GM21367 (cell line): Measurements from ENCODE around the gene PALS1.
"Not testable (repeated sequence)": the region's sequence is repeated elsewhere in the genome, so short reads cannot be mapped to it uniquely, and the experiment has no call there.

Source experiments
- ATAC-seq: cut with Tn5 transposase; IDR thresholded peaks from one replicate; pipeline ENCODE4 v1.9.1; 2021; ENCODE audit not compliant: unreplicated experiment

Gene PALS1

DNA sequence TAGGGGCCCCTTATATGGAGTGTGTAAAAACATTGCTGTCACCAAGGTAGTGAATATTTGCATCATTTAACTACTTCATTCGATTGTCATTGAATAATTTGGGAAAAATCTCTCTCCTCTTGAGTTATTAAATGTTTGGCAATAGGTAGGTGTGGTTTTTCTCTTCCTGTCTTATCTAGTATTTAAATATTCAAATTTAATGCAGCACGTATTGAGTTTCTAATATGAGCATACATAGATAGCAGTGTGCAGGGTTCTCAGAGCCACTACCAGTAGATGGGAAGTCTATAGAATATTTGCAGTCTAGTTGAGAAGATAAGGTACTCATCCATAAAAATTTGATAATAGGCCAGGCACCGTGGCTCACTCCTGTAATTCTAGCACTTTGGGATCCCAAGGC, 16.7 kb downstream of the PALS1 start:
- ATAC-seq: no peak

- ATAC-seq: no peak
These were observed 19.7 kb downstream of the PALS1 start for GRCh38 chr14:67260965-67261364.

DNA sequence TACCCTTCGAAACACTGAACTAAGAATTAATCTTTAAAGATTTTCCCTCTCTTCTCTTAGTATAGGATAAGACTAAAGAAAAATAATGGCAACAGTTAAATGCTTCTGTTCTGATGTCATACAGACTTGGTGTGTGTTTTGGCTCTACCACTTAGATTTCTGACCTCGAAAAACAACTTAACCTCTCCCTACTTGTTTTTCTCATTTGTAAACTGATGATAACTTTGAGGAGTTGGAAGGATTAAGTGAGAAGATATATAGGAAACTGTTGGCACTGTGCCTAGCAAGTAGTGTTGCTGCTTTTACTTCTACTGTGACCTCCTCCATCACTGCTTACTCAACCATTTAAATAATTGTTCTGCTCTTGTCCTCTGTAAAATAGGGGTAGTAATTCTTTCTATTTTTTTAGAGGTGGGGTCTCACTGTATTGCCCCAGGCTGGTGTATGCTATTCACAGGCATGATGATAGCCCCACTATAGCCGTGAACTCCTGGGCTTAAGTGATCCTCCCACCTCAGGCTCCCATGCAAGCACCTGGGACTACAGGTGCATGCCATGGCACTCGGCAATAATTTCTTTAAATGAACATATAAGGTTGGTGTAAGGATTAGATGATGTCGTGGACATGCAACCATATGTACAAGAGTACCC, 22.4 kb downstream of the PALS1 start:
- ATAC-seq: no peak

DNA sequence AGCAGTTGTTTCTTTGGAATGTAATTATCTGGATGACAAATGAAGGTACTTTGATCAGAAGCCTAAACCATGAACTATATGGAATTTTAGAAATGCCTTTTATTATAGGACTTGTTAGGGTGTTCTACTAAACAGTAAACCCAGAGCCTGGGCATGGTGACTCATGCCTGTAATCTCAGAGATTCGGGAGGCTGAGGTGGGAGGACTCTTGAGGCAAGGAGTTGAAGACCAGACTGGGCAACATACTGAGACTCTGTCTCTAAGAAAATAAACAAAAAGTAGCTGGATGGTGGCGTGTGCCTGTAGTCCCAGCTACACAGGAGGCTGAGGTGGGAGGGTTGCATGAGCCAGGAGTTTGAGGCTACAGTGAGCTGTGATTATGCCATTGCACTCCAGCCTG, 23.9 kb downstream of the PALS1 start:
- ATAC-seq: no peak

DNA sequence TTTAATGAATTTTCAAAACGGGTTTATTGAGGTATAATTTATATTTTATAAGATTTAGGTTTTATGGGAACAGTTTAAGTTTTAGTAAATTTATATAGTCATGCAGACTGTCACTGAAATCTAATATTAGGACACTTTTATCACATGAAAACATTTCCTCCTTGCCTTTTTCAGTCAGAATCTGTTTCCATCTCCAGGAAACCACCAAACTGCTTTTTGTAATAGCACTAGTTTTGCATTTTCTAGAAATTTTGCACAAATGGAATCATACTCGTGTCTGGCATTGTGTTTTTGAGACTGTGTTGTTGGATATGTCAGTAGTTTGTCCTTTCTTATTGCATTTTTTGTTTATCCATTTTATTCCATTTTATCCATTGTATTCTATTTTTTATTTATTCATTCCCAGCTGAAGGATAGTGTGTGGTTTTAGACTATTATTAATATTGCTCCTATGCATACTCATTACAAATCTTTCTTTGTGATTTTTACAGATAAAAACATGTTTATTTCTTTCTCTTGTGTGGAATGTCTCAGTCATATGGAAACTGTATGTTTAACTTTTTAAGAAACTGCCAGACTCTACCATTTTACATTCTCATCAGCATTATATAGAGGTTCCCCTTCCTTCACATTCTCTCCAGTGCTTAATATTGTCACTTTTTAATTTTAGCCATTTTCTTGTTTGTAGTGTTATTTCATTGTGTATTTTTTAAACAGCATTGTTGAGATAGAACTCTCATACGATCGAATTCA, 26.5 kb downstream of the PALS1 start:
- ATAC-seq: no peak

DNA sequence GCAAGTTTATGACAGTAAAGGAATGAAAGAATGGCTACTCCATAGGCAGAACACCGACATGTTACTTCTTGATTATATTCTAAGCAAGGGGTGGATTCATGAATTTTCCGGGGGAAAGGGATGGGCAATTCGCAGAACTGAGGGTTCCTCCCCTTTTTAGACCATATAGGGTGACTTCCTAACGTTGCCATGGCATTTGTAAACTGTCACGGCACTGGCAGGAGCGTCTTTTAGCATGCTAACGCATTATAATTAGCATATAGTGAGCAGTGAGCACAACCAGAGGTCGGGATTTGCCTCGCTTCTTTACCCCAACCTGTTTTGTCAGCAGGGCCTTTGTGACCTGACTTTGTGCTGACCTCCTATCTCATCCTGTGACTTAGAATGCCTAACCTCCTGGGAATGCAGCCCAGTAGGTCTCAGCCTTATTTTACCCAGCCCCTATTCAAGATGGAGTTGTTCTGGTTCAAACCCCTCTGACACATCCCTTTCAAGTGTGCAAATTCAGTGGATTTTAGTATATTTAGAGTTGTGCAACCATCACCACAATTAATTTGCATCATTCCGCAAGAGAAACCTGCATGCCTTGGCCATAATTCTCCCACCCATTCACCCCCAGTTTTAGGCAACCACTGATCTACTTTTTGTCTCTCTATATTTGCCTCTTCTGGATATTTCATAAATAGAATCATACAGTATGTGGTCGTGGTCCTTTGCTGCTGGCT, 27.4 kb downstream of the PALS1 start:
- ATAC-seq: no peak

DNA sequence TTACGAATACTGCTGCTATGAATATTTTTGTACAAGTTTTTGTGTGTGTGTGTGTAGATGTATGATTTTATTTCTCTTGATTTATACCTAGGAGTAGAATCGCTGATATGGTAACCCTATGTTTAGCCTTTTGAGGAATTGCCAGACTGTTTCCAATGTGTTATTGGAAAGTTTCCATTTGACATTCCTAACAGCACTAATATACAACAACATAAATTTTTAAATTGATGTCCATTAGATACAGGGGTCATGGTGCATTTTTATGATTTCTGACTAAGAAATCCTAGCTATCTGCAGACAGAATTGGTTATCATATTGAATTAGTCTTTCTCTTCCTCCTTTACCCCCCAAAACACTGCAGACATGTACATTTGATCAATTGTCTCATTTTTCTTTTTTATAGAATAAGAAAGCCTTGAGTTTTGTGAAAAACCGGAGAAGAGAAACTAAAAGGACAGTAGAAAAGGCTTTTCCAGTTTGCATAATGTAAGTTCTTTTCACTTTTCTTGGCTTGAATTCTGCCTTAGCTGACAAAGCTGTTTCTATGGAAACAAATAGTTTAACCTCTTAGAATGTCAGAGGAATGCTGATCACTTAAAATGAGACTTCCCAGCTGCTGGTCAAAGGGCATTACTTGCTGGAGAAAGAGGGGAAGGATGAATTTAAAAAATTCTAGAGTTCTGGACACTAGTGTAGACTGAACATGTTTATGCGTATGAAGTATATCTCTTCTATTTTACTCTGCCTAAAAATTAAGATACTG, 28.2 kb downstream of the PALS1 start:
- ATAC-seq: no peak

DNA sequence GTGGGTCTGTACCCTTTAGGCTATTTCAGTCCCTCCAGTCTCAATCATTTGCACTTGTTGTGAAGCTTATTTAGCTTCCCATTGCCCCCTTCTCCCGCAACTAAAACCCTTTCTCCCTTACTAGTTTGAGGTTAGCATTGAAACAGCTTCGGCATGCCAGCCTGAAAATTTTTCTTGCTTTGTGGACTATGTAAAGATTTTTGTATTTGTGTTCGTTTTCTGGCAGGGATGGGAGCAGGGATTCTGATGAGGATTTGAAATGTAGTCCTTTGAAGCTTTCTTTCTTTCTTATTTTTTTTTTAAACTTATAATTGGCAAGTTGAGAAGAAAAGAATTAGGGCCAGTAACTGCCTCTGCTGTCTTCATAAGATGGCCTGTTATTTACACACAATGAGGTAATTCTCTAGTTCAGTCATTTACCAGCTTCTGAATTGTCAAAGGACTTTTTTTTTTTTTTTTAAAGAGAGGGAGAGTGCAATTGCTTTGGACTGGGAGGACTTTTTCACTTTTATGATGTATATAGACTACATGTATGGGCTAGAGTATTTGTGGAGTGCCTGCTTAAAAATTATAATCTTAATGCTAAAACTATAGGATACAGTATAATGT, 29.0 kb downstream of the PALS1 start:
- ATAC-seq: no peak

GRCh38 chr14:67270933-67271332, 29.7 kb downstream of the PALS1 start:
- ATAC-seq: no peak

- ATAC-seq: not testable (repeated sequence)
These were observed 32.0 kb downstream of the PALS1 start for GRCh38 chr14:67273281-67273680.

- ATAC-seq: no peak
These were observed 34.9 kb downstream of the PALS1 start for GRCh38 chr14:67276131-67276530.

DNA sequence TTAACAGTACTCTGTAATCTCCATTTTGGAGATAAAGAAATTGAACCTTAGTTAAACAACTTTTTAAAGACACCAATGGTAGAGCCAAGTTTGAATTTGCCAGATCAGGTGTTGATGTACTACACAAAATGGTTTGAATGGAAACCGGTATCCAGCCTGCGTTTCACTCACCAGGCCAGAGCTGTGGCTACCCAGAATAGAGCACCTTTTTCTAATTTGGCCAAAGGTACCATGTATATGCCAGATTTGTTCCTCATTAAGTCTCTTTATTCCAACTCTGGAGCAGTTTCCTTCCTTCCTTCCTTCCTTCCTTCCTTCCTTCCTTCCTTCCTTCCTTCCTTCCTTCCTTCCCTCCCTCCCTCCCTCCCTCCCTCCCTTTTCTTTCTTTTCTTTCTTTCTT, 39.3 kb downstream of the PALS1 start:
- ATAC-seq: no peak

DNA sequence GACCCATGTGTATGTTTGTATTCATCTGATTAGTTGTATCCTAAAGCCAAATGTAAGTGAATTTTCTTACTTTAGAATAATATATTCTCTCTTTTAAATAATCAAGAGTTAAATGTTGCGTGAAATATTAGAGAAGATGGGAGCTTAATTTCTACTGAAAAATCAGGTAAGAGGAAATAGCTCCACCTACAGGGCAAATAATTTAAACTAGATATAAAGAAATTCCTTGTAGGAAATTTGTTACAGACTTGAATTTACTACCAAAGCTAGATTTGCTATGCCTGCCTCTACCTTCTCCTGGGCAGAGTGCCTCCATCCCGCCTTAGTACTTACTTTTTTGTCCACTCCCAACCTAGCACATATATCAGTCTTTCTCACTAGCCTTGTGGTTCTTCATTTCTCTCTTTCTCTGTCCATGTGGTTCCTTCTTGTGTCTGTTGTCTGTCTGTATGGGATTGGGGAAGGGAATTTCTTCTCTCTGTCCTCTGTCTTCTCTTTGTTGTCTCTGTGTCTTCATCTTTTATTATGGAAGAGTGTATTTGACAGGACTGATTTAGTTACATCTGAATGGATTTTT, 44.7 kb downstream of the PALS1 start:
- ATAC-seq: no peak
